GM12873 (cell line): ENCODE results near the gene MS4A18.

Experiments
- CTCF ChIP-seq: IDR thresholded peaks from 2 replicates; pipeline ENCODE4 v1.5.1; 2012; ENCODE audit warnings: low read depth, mild to moderate bottlenecking, moderate library complexity, low read length, control low read depth; ENCODE audit not compliant: insufficient read depth; ENCODE audit errors: missing control alignments

The MS4A18 gene

GRCh38 chr11:60783141-60783484 lies 58.6 kb downstream of the MS4A18 start:
- TF ChIP-seq CTCF = no peak

- no peak for TF ChIP-seq CTCF
Observed at GRCh38 chr11:60783911-60784310, 59.4 kb downstream of the MS4A18 start.

- no peak for TF ChIP-seq CTCF
Observed at GRCh38 chr11:60785136-60785535, 60.6 kb downstream of the MS4A18 start, which contains the start of gene MS4A10. MS4A10 (plus strand) TSS chr11:60785333; CDS start chr11:60790336, 5,003 bp downstream.

- no peak for TF ChIP-seq CTCF
Observed at GRCh38 chr11:60785806-60786361, 61.4 kb downstream of the MS4A18 start.

GRCh38 chr11:60786811-60787567 lies 62.5 kb downstream of the MS4A18 start:
- TF ChIP-seq CTCF = no peak

GRCh38 chr11:60788401-60789125 lies 64.0 kb downstream of the MS4A18 start:
- TF ChIP-seq CTCF = no peak

GRCh38 chr11:60790726-60791125 lies 66.2 kb downstream of the MS4A18 start:
- no peak for TF ChIP-seq CTCF
